Colonic mucosa (tissue), 4 donors: ENCODE results near the gene TECTA. TPM values are rescaled to one million over a fixed set of nuclear protein-coding genes. Genes with fewer than 3 reads are reported as not detected.

ENCODE experiments used
- DNase-seq: peaks from one replicate; pipeline ENCODE4 v3.0.0-alpha.2; 2020
- H3K27ac ChIP-seq: fragments of 200-600 bp; one replicate; pipeline ENCODE4 v1.8.0; 2021
- H3K27me3 ChIP-seq: fragments of 200-600 bp; one replicate; pipeline ENCODE4 v1.8.0; 2021
- H3K36me3 ChIP-seq: fragments of 200-600 bp; one replicate; pipeline ENCODE4 v1.8.0; 2021
- H3K4me1 ChIP-seq: fragments of 200-600 bp; one replicate; pipeline ENCODE4 v1.8.0; 2021; ENCODE audit warnings: mild to moderate bottlenecking
- H3K4me3 ChIP-seq: fragments of 200-600 bp; one replicate; pipeline ENCODE4 v1.8.0; 2021
- H3K9ac ChIP-seq, 2 donors: one replicate each; pipeline ENCODE4 v1.7.0; 2013; ENCODE audit warnings: control low read depth in 2 of 2, low read depth in 2 of 2, low read length in 2 of 2
- H3K9me3 ChIP-seq: fragments of 200-600 bp; one replicate; pipeline ENCODE4 v1.8.0; 2021
- CTCF ChIP-seq: fragments of 200-600 bp; IDR thresholded peaks from one replicate; pipeline ENCODE4 v1.8.0; 2022; ENCODE audit warnings: antibody characterized with exemption, mild to moderate bottlenecking
- intact Hi-C: fragments of 100-400 bp; cut with DNase I; formaldehyde crosslinking; loops from one replicate; pipeline ENCODE4 v1.14.1; 2022
- total RNA-seq, 2 donors: library from RNA; stranded (reverse); fragmentation: NEBNext Ultra II Directional in 1 of 2; extraction: Animal tissue kit (Norgen Biotek cat#: 25700) in 1 of 2; gene quantifications; one replicate each; pipeline ENCODE4 v1.2.1, GENCODE V29; 2021
- donor health status: healthy.
- donor health status: DM: no; HTN: no; CAD: no.
- donor health status: DM: no; HTN: no; CAD: no.

The TECTA gene
- total RNA-seq, 2 donors from 2014 or later = 0.16 to 0.20 TPM

GRCh38 chr11:121129362-121130340, 28.6 kb downstream of the TECTA start:
- Histone ChIP-seq H3K4me1 (no peaks in the 10 kb centered on the region), H3K9me3 (no peaks in the 10 kb centered on the region), H3K9ac (no peak overlapping the region), H3K4me3 (no peak overlapping the region), H3K27me3 (no peaks in the 10 kb centered on the region), H3K36me3 (no peaks in the 10 kb centered on the region), H3K27ac (no peak overlapping the region)
- intact Hi-C loops = no loop called here
- TF ChIP-seq CTCF = no peak
- no peak for DNase-seq

- H3K27ac ChIP-seq = no peak overlapping the region
- no peaks in the 10 kb centered on the region for H3K4me1 ChIP-seq
- no peak for DNase-seq
- no peaks in the 10 kb centered on the region for H3K9me3 ChIP-seq
- no peak for TF ChIP-seq CTCF
- no peaks in the 10 kb centered on the region for H3K36me3 ChIP-seq
- no peak overlapping the region for H3K9ac ChIP-seq
- no peak overlapping the region for H3K4me3 ChIP-seq
- intact Hi-C loops = no loop called here
- no peaks in the 10 kb centered on the region for H3K27me3 ChIP-seq
Measured at GRCh38 chr11:121131656-121132055, 30.6 kb downstream of the TECTA start.

GRCh38 chr11:121132211-121132976, 31.4 kb downstream of the TECTA start:
- intact Hi-C loops = no loop called here
- TF ChIP-seq CTCF = no peak
- no peak for DNase-seq
- Histone ChIP-seq H3K9ac (no peak overlapping the region), H3K36me3 (no peaks in the 10 kb centered on the region), H3K27ac (no peak overlapping the region), H3K9me3 (no peaks in the 10 kb centered on the region), H3K27me3 (no peaks in the 10 kb centered on the region), H3K4me1 (no peaks in the 10 kb centered on the region), H3K4me3 (no peak overlapping the region)

- Histone ChIP-seq H3K4me3 (no peak overlapping the region), H3K27me3 (no peaks in the 10 kb centered on the region), H3K9me3 (no peaks in the 10 kb centered on the region), H3K9ac (no peak overlapping the region), H3K4me1 (no peaks in the 10 kb centered on the region), H3K36me3 (no peaks in the 10 kb centered on the region), H3K27ac (no peak overlapping the region)
- intact Hi-C loops = no loop called here
- no peak for TF ChIP-seq CTCF
- DNase-seq = no peak
Measured at GRCh38 chr11:121134741-121135312, 33.8 kb downstream of the TECTA start.

- Histone ChIP-seq H3K27me3 (no peaks in the 10 kb centered on the region), H3K4me1 (no peaks in the 10 kb centered on the region), H3K4me3 (no peak overlapping the region), H3K36me3 (no peaks in the 10 kb centered on the region), H3K27ac (no peak overlapping the region), H3K9ac (no peak overlapping the region), H3K9me3 (no peaks in the 10 kb centered on the region)
- intact Hi-C loops = no loop called here
- no peak for TF ChIP-seq CTCF
- DNase-seq = no peak
Measured at GRCh38 chr11:121137005-121137404, 36.0 kb downstream of the TECTA start.
